Natural killer cell (primary cell): Measurements from ENCODE around the gene BYSL. TPM values are rescaled to one million over a fixed set of nuclear protein-coding genes. Genes with fewer than 3 reads are reported as not detected.

Source experiments
- ATAC-seq, 3 donors: fragments of 150-1000 bp in 2 of 3; fragments of 200-7000 bp in 1 of 3; cut with Tn5 transposase; 1 replicate in 1 of 3; 2 replicates in 2 of 3; pipeline ENCODE4 v1.10.0; 2021; ENCODE audit warnings: mild to moderate bottlenecking in 2 of 3, moderate library complexity in 2 of 3
- DNase-seq, 2 donors: peaks; one replicate each; pipeline versions ENCODE4 v3.0.0 to v3.0.0-alpha.2; 2013 to 2021; ENCODE audit warnings: mixed read lengths in 1 of 2
- H3K27ac ChIP-seq: one replicate; pipeline ENCODE4 v1.5.1; 2013; ENCODE audit warnings: mild to moderate bottlenecking, low read length
- H3K27me3 ChIP-seq: one replicate; pipeline ENCODE4 v1.6.1; 2013; ENCODE audit warnings: low read length; ENCODE audit not compliant: control insufficient read depth, insufficient read depth
- H3K36me3 ChIP-seq: one replicate; pipeline ENCODE4 v1.6.1; 2013; ENCODE audit warnings: low read length; ENCODE audit not compliant: control insufficient read depth, insufficient read depth
- H3K4me1 ChIP-seq: one replicate; pipeline ENCODE4 v1.6.1; 2013; ENCODE audit warnings: low read length; ENCODE audit not compliant: control insufficient read depth, insufficient read depth
- H3K4me3 ChIP-seq: one replicate; pipeline ENCODE4 v1.5.1; 2013; ENCODE audit warnings: low read length
- H3K9me3 ChIP-seq: one replicate; pipeline ENCODE4 v1.6.1; 2013; ENCODE audit warnings: low read length; ENCODE audit not compliant: control insufficient read depth, insufficient read depth
- H3K27ac Mint-ChIP-seq, 2 donors: one replicate each; pipeline ENCODE4 v1.8.0; 2022; ENCODE audit warnings: mild to moderate bottlenecking in 2 of 2, mixed read lengths in 2 of 2, moderate library complexity in 1 of 2
- H3K27me3 Mint-ChIP-seq, 2 donors: one replicate each; pipeline ENCODE4 v1.8.0; 2022; ENCODE audit warnings: low read depth in 2 of 2, mixed read lengths in 2 of 2
- H3K36me3 Mint-ChIP-seq: one replicate; pipeline ENCODE4 v1.8.0; 2022; ENCODE audit warnings: mixed read lengths
- H3K4me1 Mint-ChIP-seq, 2 donors: one replicate each; pipeline ENCODE4 v1.8.0; 2022; ENCODE audit warnings: mixed read lengths in 2 of 2
- H3K4me3 Mint-ChIP-seq: one replicate; pipeline ENCODE4 v1.8.0; 2022; ENCODE audit warnings: mild to moderate bottlenecking, moderate library complexity, mixed read lengths
- H3K9me3 Mint-ChIP-seq, 2 donors: one replicate each; pipeline ENCODE4 v1.8.0; 2022; ENCODE audit warnings: mixed read lengths in 2 of 2
- CTCF ChIP-seq: fragments of 200-600 bp; IDR thresholded peaks from one replicate; pipeline ENCODE4 v1.8.0; 2022; ENCODE audit warnings: antibody characterized with exemption
- WGBS: methylation state at CpG from one replicate; pipeline ENCODE4 v1.1.7; 2013; ENCODE audit warnings: missing lambda C conversion rate; ENCODE audit not compliant: insufficient coverage; 5-methylcytosine and 5-hydroxymethylcytosine counted together
- intact Hi-C: fragments of 100-400 bp; cut with micrococcal nuclease; formaldehyde crosslinking; loops from one replicate; pipeline ENCODE4 v1.14.2; 2022
- total RNA-seq, 4 donors: library from RNA; stranded (reverse); fragments of 120-200 nt in 1 of 4; gene quantifications; one replicate each; pipeline versions ENCODE4 v1.2.3 to v1.2.4, GENCODE V29; 2013 to 2022

The BYSL gene
- 10 to 100 TPM in 1 of 3 donors, 1 to 10 TPM in 2; 5.4 to 11.6 (median 5.7) TPM for total RNA-seq
- total RNA-seq (2013) = 7.3 TPM

GRCh38 chr6:41920921-41921711 lies at the start of gene BYSL, which contains the start of gene MED20:
BYSL (plus strand) TSS chr6:41921499; CDS start chr6:41921563, 64 bp downstream.
MED20 (minus strand) TSS chr6:41921139; CDS start chr6:41921018, 121 bp downstream.
- peak; percentile 91 for TF ChIP-seq CTCF
- Histone ChIP-seq H3K27ac (peak within 1 kb of the TSS; percentile 96), H3K4me1 (peaks cover 33% of the 10 kb centered on the region), H3K9me3 (no peaks in the 10 kb centered on the region), H3K27me3 (no peaks in the 10 kb centered on the region), H3K36me3 (peaks cover 14% of the 10 kb centered on the region), H3K4me3 (peak within 1 kb of the TSS; percentile 94)
- Mint-ChIP-seq H3K36me3 (no peaks in the 10 kb centered on the region), H3K4me3 (peak within 1 kb of the TSS; percentile 96), H3K4me1 (peaks cover 57 to 60% of the 10 kb centered on the region in 2 donors), H3K27ac (peak within 1 kb of the TSS; percentile 98), H3K27me3 (no peaks in the 10 kb centered on the region), H3K9me3 (no peaks in the 10 kb centered on the region)
- ATAC-seq (peak; percentile 90 to 95 (median 92)), DNase-seq (peak; percentile 96 to 97)
- intact Hi-C loops = loop anchor here (1.0 kb wide), 3 partner anchors 15 to 134 kb away; partner anchors contain the start of genes TOMM6 and USP49
- WGBS = under 1% methylated on average over 55 of the region's 55 CpGs

GRCh38 chr6:41871691-41872090 lies 49.6 kb upstream of the BYSL start:
- Histone ChIP-seq H3K4me1 (no peaks in the 10 kb centered on the region), H3K4me3 (no peak overlapping the region), H3K27ac (no peak overlapping the region), H3K9me3 (no peaks in the 10 kb centered on the region), H3K36me3 (no peaks in the 10 kb centered on the region), H3K27me3 (no peaks in the 10 kb centered on the region)
- 100% methylated on average over 2 of the region's 2 CpGs for WGBS
- H3K4me3 Mint-ChIP-seq = no peak overlapping the region
- ATAC-seq (no peak), DNase-seq (no peak)
- H3K36me3 Mint-ChIP-seq = no peaks in the 10 kb centered on the region
- no peaks in the 10 kb centered on the region for H3K27me3 Mint-ChIP-seq
- peaks cover 0 to 5% of the 10 kb centered on the region in 2 donors for H3K4me1 Mint-ChIP-seq
- H3K9me3 Mint-ChIP-seq = no peaks in the 10 kb centered on the region
- no peak overlapping the region for H3K27ac Mint-ChIP-seq
- intact Hi-C loops = no loop called here
- TF ChIP-seq CTCF = no peak

- DNase-seq (no peak), ATAC-seq (no peak)
- no peak overlapping the region for H3K4me3 Mint-ChIP-seq
- TF ChIP-seq CTCF = no peak
- H3K4me1 Mint-ChIP-seq = peaks cover 0 to 5% of the 10 kb centered on the region in 2 donors
- H3K27me3 ChIP-seq = no peaks in the 10 kb centered on the region
- H3K9me3 ChIP-seq = no peaks in the 10 kb centered on the region
- WGBS = 96% methylated on average over 12 of the region's 13 CpGs
- no peaks in the 10 kb centered on the region for H3K27me3 Mint-ChIP-seq
- H3K4me3 ChIP-seq = no peak overlapping the region
- no peak overlapping the region for H3K27ac Mint-ChIP-seq
- intact Hi-C loops = no loop called here
- no peaks in the 10 kb centered on the region for H3K36me3 Mint-ChIP-seq
- H3K27ac ChIP-seq = no peak overlapping the region
- H3K9me3 Mint-ChIP-seq = no peaks in the 10 kb centered on the region
- no peaks in the 10 kb centered on the region for H3K4me1 ChIP-seq
- no peaks in the 10 kb centered on the region for H3K36me3 ChIP-seq
Measured at GRCh38 chr6:41872147-41872546, 49.2 kb upstream of the BYSL start.
